Measurements from ENCODE around the gene PLCB3.

PLCB3 gene

GRCh38 chr11:64252003-64252872 lies 908 bp downstream of the PLCB3 start:
- DNase-seq, result peak; percentile 28

GRCh38 chr11:64253043-64253442 lies 1.7 kb downstream of the PLCB3 start:
- DNase-seq, result no peak

GRCh38 chr11:64253481-64253880 lies 2.2 kb downstream of the PLCB3 start:
- DNase-seq, result no peak

- no peak for DNase-seq
Observed at GRCh38 chr11:64254326-64254725, 3.0 kb downstream of the PLCB3 start.

GRCh38 chr11:64255135-64256128 lies 4.1 kb downstream of the PLCB3 start:
- no peak for DNase-seq

- DNase-seq, result no peak
Observed at GRCh38 chr11:64256300-64256699, 5.0 kb downstream of the PLCB3 start.

- no peak for DNase-seq
Observed at GRCh38 chr11:64258356-64258755, 7.0 kb downstream of the PLCB3 start.

GRCh38 chr11:64258946-64259532 lies 7.7 kb downstream of the PLCB3 start:
- no peak for DNase-seq

GRCh38 chr11:64259533-64260067 lies 8.3 kb downstream of the PLCB3 start:
- no peak for DNase-seq

GRCh38 chr11:64260147-64260708 lies 8.9 kb downstream of the PLCB3 start:
- no peak for DNase-seq

- DNase-seq, result no peak
Observed at GRCh38 chr11:64261556-64262080, 10.3 kb downstream of the PLCB3 start.

GRCh38 chr11:64262271-64263002 lies 11.1 kb downstream of the PLCB3 start:
- no peak for DNase-seq

GRCh38 chr11:64263021-64263946 lies 12.0 kb downstream of the PLCB3 start:
- DNase-seq, result no peak

GRCh38 chr11:64263947-64264317 lies 12.6 kb downstream of the PLCB3 start:
- DNase-seq, result no peak

- DNase-seq, result no peak
Observed at GRCh38 chr11:64264371-64264852, 13.1 kb downstream of the PLCB3 start.

- no peak for DNase-seq
Observed at GRCh38 chr11:64265176-64266160, 14.1 kb downstream of the PLCB3 start.

GRCh38 chr11:64266339-64266738 lies 15.0 kb downstream of the PLCB3 start:
- DNase-seq, result no peak

GRCh38 chr11:64267207-64267945 lies 16.0 kb downstream of the PLCB3 start:
- DNase-seq, result no peak

Measured in NCI-H82 (cell line).